ENCODE data around the gene CALN1.

The CALN1 gene

DNA sequence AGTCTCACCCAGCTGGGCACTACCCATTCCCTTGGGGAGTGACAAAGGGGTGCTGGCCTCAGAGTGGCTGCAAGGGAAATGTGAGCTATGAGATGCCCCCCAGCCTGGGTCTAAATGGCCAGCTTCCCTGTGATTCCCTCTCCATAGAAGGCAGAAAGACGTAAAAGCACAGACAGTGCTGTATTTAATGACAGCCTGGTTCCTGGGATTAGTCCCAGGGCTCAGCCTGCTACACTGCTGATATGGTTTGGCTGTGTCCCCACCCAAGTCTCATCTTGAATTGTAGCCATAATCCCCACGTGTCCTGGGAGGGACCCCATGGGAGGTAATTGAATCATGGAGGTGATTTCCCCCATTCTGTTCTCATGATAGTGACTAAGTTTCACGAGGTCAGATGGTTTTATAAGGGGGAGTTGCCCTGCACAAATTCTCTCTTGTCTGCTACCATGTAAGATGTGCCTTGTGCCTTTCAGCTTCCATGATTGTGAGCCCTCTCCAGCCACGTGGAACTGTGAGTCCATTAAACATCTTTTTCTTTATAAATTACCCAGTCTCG lies 23.9 kb upstream of the CALN1 start:
- H3K9me3 Mint-ChIP-seq, result peaks cover 7% of the 10 kb centered on the region
- DNase-seq, result no peak
- H3K27ac Mint-ChIP-seq, result peak overlapping the region; percentile 92

DNA sequence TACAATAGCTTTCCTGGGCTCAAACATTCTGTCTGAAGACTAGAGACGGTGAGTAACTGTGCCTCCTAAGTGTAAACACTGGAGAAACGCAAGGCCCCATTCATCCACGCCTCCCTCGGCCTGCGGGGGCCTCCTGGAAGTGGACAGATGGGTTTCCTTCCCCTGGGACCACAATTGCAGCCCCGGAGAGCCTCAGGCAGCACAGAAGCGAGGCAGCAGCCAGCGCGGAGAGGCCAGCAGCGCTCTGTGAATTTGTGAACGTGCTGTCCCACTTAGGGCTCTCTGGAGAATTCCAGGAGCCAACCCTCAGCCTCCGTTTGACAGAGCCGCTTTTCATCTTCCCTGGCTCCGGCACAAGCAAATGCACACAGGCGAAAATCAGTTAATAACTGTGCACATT lies 23.2 kb upstream of the CALN1 start:
- DNase-seq, result peak; percentile 68

More for the DNA sequence above, 23.9 kb upstream of the CALN1 start:
- Mint-ChIP-seq H3K27me3 (ENCODE audit: low read depth, poor library complexity) (peaks cover 10% of the 10 kb centered on the region), H3K36me3 (ENCODE audit: low read depth) (no peaks in the 10 kb centered on the region), H3K4me1 (peaks cover 60% of the 10 kb centered on the region), H3K4me3 (peak overlapping the region; percentile 73)
- no peak for TF ChIP-seq CTCF (IDR thresholded peaks at IDR 0.05)

DNA sequence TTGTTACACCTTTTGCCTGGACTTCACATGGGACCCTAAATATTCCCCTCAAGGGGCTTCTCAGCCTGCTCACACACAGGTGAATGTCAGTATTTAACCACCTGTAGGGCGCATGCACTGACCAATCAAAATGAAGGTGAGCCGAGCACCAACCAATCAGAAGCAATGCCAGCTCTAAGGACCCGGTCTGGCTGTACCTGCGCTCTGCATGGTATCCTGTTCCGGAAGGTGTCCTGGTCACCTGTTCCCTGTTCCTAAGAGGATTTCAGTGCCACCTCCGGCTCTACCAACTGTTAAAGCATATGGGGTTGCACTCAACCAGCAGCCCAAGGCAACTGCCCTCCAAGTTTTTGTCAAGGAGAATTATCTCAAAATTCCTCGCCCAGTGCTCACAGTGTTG lies 18.4 kb upstream of the CALN1 start:
- no peak for TF ChIP-seq CTCF (IDR thresholded peaks at IDR 0.05)
- no peaks in the 10 kb centered on the region for H3K36me3 Mint-ChIP-seq (ENCODE audit: low read depth)
- peaks cover 36% of the 10 kb centered on the region for H3K4me1 Mint-ChIP-seq
- no peak for DNase-seq
- peaks cover 4% of the 10 kb centered on the region for H3K27me3 Mint-ChIP-seq (ENCODE audit: low read depth, poor library complexity)
- peaks cover 7% of the 10 kb centered on the region for H3K9me3 Mint-ChIP-seq
- no peak overlapping the region for H3K4me3 Mint-ChIP-seq
- H3K27ac Mint-ChIP-seq, result no peak overlapping the region

More for the DNA sequence above, 23.2 kb upstream of the CALN1 start:
- Mint-ChIP-seq H3K36me3 (ENCODE audit: low read depth) (no peaks in the 10 kb centered on the region), H3K4me1 (peaks cover 60% of the 10 kb centered on the region), H3K27ac (peak overlapping the region; percentile 92), H3K27me3 (ENCODE audit: low read depth, poor library complexity) (peaks cover 10% of the 10 kb centered on the region), H3K9me3 (peaks cover 7% of the 10 kb centered on the region), H3K4me3 (peak overlapping the region; percentile 73)
- no peak for TF ChIP-seq CTCF (IDR thresholded peaks at IDR 0.05)

DNA sequence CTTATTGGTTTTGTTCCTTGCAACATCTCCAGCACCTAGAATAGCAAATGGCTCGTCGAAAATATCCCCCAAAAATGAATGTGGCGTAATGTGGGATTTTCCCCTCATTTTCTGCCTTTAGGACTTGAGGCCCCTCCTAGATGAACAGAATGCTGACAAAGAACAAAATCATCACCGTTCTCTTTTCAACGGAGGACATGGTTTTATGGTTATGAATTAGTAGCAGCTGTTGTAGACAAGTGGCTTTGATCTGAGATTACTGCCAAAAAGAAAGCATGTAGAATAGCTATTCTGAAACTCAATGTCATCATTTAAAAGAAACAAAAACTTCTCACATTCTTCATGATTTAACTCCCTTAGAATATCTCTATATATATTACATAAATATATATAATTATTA lies 17.2 kb upstream of the CALN1 start:
- H3K4me1 Mint-ChIP-seq, result peaks cover 24% of the 10 kb centered on the region
- no peak overlapping the region for H3K4me3 Mint-ChIP-seq
- no peak for DNase-seq
- H3K27ac Mint-ChIP-seq, result no peak overlapping the region
- H3K27me3 Mint-ChIP-seq (ENCODE audit: low read depth, poor library complexity), result peaks cover 4% of the 10 kb centered on the region
- no peaks in the 10 kb centered on the region for H3K36me3 Mint-ChIP-seq (ENCODE audit: low read depth)
- TF ChIP-seq CTCF (IDR thresholded peaks at IDR 0.05), result no peak
- peaks cover 7% of the 10 kb centered on the region for H3K9me3 Mint-ChIP-seq

DNA sequence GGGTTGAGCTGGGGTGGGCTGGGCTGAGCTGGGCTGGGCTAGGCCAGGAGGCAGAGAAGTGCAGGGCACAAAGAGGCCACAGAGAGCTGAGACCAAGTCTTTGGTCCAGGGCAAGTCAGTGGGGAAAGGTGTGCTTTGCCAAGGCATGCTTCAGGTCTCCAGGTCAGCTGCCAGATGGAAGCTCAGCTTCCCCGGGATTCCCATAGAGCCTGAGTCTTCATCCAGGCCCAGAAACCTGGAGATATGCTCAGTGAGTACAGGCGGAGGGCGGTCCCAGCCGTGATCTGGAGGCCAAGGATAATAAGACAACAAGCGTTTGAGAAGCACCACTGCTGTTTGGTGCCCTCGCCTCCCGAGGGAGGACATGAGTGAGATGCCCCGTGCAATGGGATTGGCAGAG lies 4.7 kb upstream of the CALN1 start:
- no peak overlapping the region for H3K4me3 Mint-ChIP-seq
- no peaks in the 10 kb centered on the region for H3K27me3 Mint-ChIP-seq (ENCODE audit: low read depth, poor library complexity)
- H3K27ac Mint-ChIP-seq, result no peak overlapping the region
- TF ChIP-seq CTCF (IDR thresholded peaks at IDR 0.05), result no peak
- peaks cover 4% of the 10 kb centered on the region for H3K36me3 Mint-ChIP-seq (ENCODE audit: low read depth)
- no peak for DNase-seq
- H3K9me3 Mint-ChIP-seq, result peaks cover 23% of the 10 kb centered on the region
- H3K4me1 Mint-ChIP-seq, result no peaks in the 10 kb centered on the region

- H3K4me3 Mint-ChIP-seq, result no peak overlapping the region
- TF ChIP-seq CTCF (IDR thresholded peaks at IDR 0.05), result no peak
- no peaks in the 10 kb centered on the region for H3K4me1 Mint-ChIP-seq
- DNase-seq, result no peak
- H3K27ac Mint-ChIP-seq, result no peak overlapping the region
- H3K36me3 Mint-ChIP-seq (ENCODE audit: low read depth), result peaks cover 4% of the 10 kb centered on the region
- H3K9me3 Mint-ChIP-seq, result peaks cover 14% of the 10 kb centered on the region
- H3K27me3 Mint-ChIP-seq (ENCODE audit: low read depth, poor library complexity), result no peaks in the 10 kb centered on the region
Observed at GRCh38 chr7:72415586-72415985, 3.4 kb upstream of the CALN1 start.
